ENCODE results near the gene CTNNA1. TPM values are rescaled to one million over a fixed set of nuclear protein-coding genes. Genes with fewer than 3 reads are reported as not detected.
"Not testable (repeated sequence)": the region's sequence is repeated elsewhere in the genome, so short reads cannot be mapped to it uniquely, and the experiment has no call there.

The CTNNA1 gene
- total RNA-seq, 1 donor from 2014 or later, result 397 TPM

- Histone ChIP-seq H3K36me3 (ENCODE audit: control insufficient read depth, insufficient read depth, low read length) (no peaks in the 10 kb centered on the region), H3K27me3 (ENCODE audit: control insufficient read depth, insufficient read depth, low read length) (no peaks in the 10 kb centered on the region), H3K4me3 (ENCODE audit: low read depth, low read length) (no peak overlapping the region)
- no peak for DNase-seq (ENCODE audit: low read depth)
- TF ChIP-seq CTCF (IDR thresholded peaks at IDR 0.05; ENCODE audit: insufficient read depth, low read length, poor library complexity, severe bottlenecking), result no peak
These were observed 158.2 kb downstream of the CTNNA1 start for GRCh38 chr5:138911441-138911840.

GRCh38 chr5:138912093-138912492, 158.9 kb downstream of the CTNNA1 start:
- no peak overlapping the region for H3K4me3 ChIP-seq (ENCODE audit: low read depth, low read length)
- no peak for TF ChIP-seq CTCF (IDR thresholded peaks at IDR 0.05; ENCODE audit: insufficient read depth, low read length, poor library complexity, severe bottlenecking)
- H3K36me3 ChIP-seq (ENCODE audit: control insufficient read depth, insufficient read depth, low read length), result no peaks in the 10 kb centered on the region
- H3K27me3 ChIP-seq (ENCODE audit: control insufficient read depth, insufficient read depth, low read length), result no peaks in the 10 kb centered on the region
- no peak for DNase-seq (ENCODE audit: low read depth)

- Histone ChIP-seq H3K27me3 (ENCODE audit: control insufficient read depth, insufficient read depth, low read length) (no peaks in the 10 kb centered on the region), H3K36me3 (ENCODE audit: control insufficient read depth, insufficient read depth, low read length) (no peaks in the 10 kb centered on the region), H3K4me3 (ENCODE audit: low read depth, low read length) (no peak overlapping the region)
- TF ChIP-seq CTCF (IDR thresholded peaks at IDR 0.05; ENCODE audit: insufficient read depth, low read length, poor library complexity, severe bottlenecking), result no peak
- DNase-seq (ENCODE audit: low read depth), result no peak
These were observed 160.5 kb downstream of the CTNNA1 start for GRCh38 chr5:138913773-138914172.

GRCh38 chr5:138914338-138914737, 161.1 kb downstream of the CTNNA1 start:
- no peak for DNase-seq (ENCODE audit: low read depth)
- H3K36me3 ChIP-seq (ENCODE audit: control insufficient read depth, insufficient read depth, low read length), result no peaks in the 10 kb centered on the region

GRCh38 chr5:138918686-138919085, 165.5 kb downstream of the CTNNA1 start:
- Histone ChIP-seq H3K36me3 (ENCODE audit: control insufficient read depth, insufficient read depth, low read length) (peaks cover 1% of the 10 kb centered on the region), H3K4me3 (ENCODE audit: low read depth, low read length) (no peak overlapping the region), H3K27me3 (ENCODE audit: control insufficient read depth, insufficient read depth, low read length) (no peaks in the 10 kb centered on the region)
- DNase-seq (ENCODE audit: low read depth), result no peak
- no peak for TF ChIP-seq CTCF (IDR thresholded peaks at IDR 0.05; ENCODE audit: insufficient read depth, low read length, poor library complexity, severe bottlenecking)

More at GRCh38 chr5:138914338-138914737, 161.1 kb downstream of the CTNNA1 start:
- Histone ChIP-seq H3K27me3 (ENCODE audit: control insufficient read depth, insufficient read depth, low read length) (no peaks in the 10 kb centered on the region), H3K4me3 (ENCODE audit: low read depth, low read length) (no peak overlapping the region)
- no peak for TF ChIP-seq CTCF (IDR thresholded peaks at IDR 0.05; ENCODE audit: insufficient read depth, low read length, poor library complexity, severe bottlenecking)

GRCh38 chr5:138920181-138920580, 167.0 kb downstream of the CTNNA1 start:
- TF ChIP-seq CTCF (IDR thresholded peaks at IDR 0.05; ENCODE audit: insufficient read depth, low read length, poor library complexity, severe bottlenecking), result no peak
- no peak overlapping the region for H3K4me3 ChIP-seq (ENCODE audit: low read depth, low read length)
- no peaks in the 10 kb centered on the region for H3K27me3 ChIP-seq (ENCODE audit: control insufficient read depth, insufficient read depth, low read length)
- peaks cover 2% of the 10 kb centered on the region for H3K36me3 ChIP-seq (ENCODE audit: control insufficient read depth, insufficient read depth, low read length)
- DNase-seq (ENCODE audit: low read depth), result no peak

GRCh38 chr5:138921362-138921761, 168.1 kb downstream of the CTNNA1 start:
- H3K36me3 ChIP-seq (ENCODE audit: control insufficient read depth, insufficient read depth, low read length); H3K27me3 ChIP-seq (ENCODE audit: control insufficient read depth, insufficient read depth, low read length); DNase-seq (ENCODE audit: low read depth): not testable (repeated sequence)

More at GRCh38 chr5:138921362-138921761, 168.1 kb downstream of the CTNNA1 start:
- not testable (repeated sequence) for H3K4me3 ChIP-seq (ENCODE audit: low read depth, low read length)

Measured in kidney epithelial cell (primary cell).